Liver (tissue), 9 donors: ENCODE measurements around the gene LZIC. TPM values are rescaled to one million over a fixed set of nuclear protein-coding genes. Genes with fewer than 3 reads are reported as not detected.

Experiments used
- DNase-seq: peaks from one replicate; pipeline ENCODE4 v3.0.0-alpha.2; 2017; ENCODE audit warnings: low spot score
- H3K27ac ChIP-seq, 2 donors: one replicate each; pipeline ENCODE4 v1.7.0; 2013; ENCODE audit warnings: inconsistent platforms in 2 of 2, low read length in 2 of 2, control low read depth in 1 of 2, low read depth in 1 of 2, mild to moderate bottlenecking in 1 of 2
- H3K27me3 ChIP-seq, 4 donors: one replicate each; pipeline versions ENCODE4 v1.6.1 to v1.7.0; 2013; ENCODE audit warnings: low read length in 3 of 4, inconsistent platforms in 1 of 4, mild to moderate bottlenecking in 1 of 4, moderate library complexity in 1 of 4; ENCODE audit not compliant: control insufficient read depth in 4 of 4, insufficient read depth in 4 of 4
- H3K36me3 ChIP-seq, 4 donors: one replicate each; pipeline versions ENCODE4 v1.6.1 to v1.7.0; 2013; ENCODE audit warnings: low read length in 3 of 4, mild to moderate bottlenecking in 3 of 4, low read depth in 1 of 4, moderate library complexity in 1 of 4; ENCODE audit not compliant: control insufficient read depth in 4 of 4, insufficient read depth in 3 of 4
- H3K4me1 ChIP-seq, 4 donors: one replicate each; pipeline versions ENCODE4 v1.6.1 to v1.7.0; 2013; ENCODE audit warnings: low read length in 3 of 4, mild to moderate bottlenecking in 3 of 4, moderate library complexity in 1 of 4; ENCODE audit not compliant: control insufficient read depth in 4 of 4, insufficient read depth in 4 of 4
- H3K4me3 ChIP-seq, 3 donors: one replicate each; pipeline versions ENCODE4 v1.6.1 to v1.7.0; 2013; ENCODE audit warnings: low read length in 3 of 3, control low read depth in 1 of 3, low read depth in 1 of 3, mild to moderate bottlenecking in 1 of 3
- H3K9ac ChIP-seq, 2 donors: one replicate each; pipeline ENCODE4 v1.7.0; 2013; ENCODE audit warnings: low read length in 2 of 2, mild to moderate bottlenecking in 2 of 2, moderate library complexity in 2 of 2, control low read depth in 1 of 2, low read depth in 1 of 2
- H3K9me3 ChIP-seq, 4 donors: one replicate each; pipeline versions ENCODE4 v1.6.1 to v1.7.0; 2013; ENCODE audit warnings: low read length in 3 of 4; ENCODE audit not compliant: control insufficient read depth in 4 of 4
- EGR1 ChIP-seq, 2 donors: IDR thresholded peaks; 2 replicates each; pipeline ENCODE4 v1.6.1; 2016 to 2018; ENCODE audit warnings: antibody characterized with exemption in 2 of 2, low read depth in 2 of 2
- FOXA1 ChIP-seq: IDR thresholded peaks from 2 replicates; pipeline ENCODE4 v1.6.1; 2016; ENCODE audit warnings: antibody characterized with exemption
- GABPA ChIP-seq, 2 donors: IDR thresholded peaks in 1 of 2; conservative IDR thresholded peaks in 1 of 2; 2 replicates each; pipeline ENCODE4 v1.6.1; 2016; ENCODE audit warnings: antibody characterized with exemption in 2 of 2, mild to moderate bottlenecking in 1 of 2, moderate library complexity in 1 of 2
- HNF4G ChIP-seq: IDR thresholded peaks from 2 replicates; pipeline ENCODE4 v1.6.1; 2016; ENCODE audit warnings: antibody characterized with exemption
- JUND ChIP-seq, 2 donors: IDR thresholded peaks; 2 replicates each; pipeline ENCODE4 v1.6.1; 2016; ENCODE audit warnings: antibody characterized with exemption in 2 of 2
- RAD21 ChIP-seq, 2 donors: IDR thresholded peaks; 2 replicates each; pipeline ENCODE4 v1.6.1; 2016; ENCODE audit warnings: antibody characterized with exemption in 2 of 2, mild to moderate bottlenecking in 2 of 2
- RXRA ChIP-seq, 2 donors: IDR thresholded peaks; 2 replicates each; pipeline ENCODE4 v1.6.1; 2017 to 2018; ENCODE audit warnings: antibody characterized with exemption in 2 of 2, mild to moderate bottlenecking in 1 of 2
- TAF1 ChIP-seq: conservative IDR thresholded peaks from 2 replicates; pipeline ENCODE4 v1.6.1; 2016; ENCODE audit warnings: antibody characterized with exemption, mild to moderate bottlenecking
- YY1 ChIP-seq: IDR thresholded peaks from 2 replicates; pipeline ENCODE4 v1.6.1; 2016; ENCODE audit warnings: antibody characterized with exemption, mild to moderate bottlenecking
- WGBS: extraction: QIAGEN DNeasy Blood & Tissue Kit; methylation state at CpG from one replicate; pipeline ENCODE4 v1.1.7; 2013; 5-methylcytosine and 5-hydroxymethylcytosine counted together
- polyA plus RNA-seq, 2 donors: library from polyadenylated mRNA; stranded (reverse) in 1 of 2; unstranded in 1 of 2; fragments of 200-250 nt in 1 of 2; fragments of >200 nt in 1 of 2; fragmentation: Nextera tagmentation in 1 of 2; extraction: Ambion mirVana in 1 of 2; gene quantifications; one replicate each; pipeline versions ENCODE4 v1.2.1 to v1.2.3, GENCODE V29; 2013 to 2015
- total RNA-seq, 2 donors: library from RNA; depleted of rRNA; stranded (reverse); fragments of >200 nt; gene quantifications; one replicate each; pipeline ENCODE4 v1.2.3, GENCODE V29; 2014
- TF ChIP-seq, protein P1 (sequence below): IDR thresholded peaks from 2 replicates; pipeline ENCODE4 v1.6.1; 2016; ENCODE audit warnings: antibody characterized with exemption
- TF ChIP-seq, protein P2 (sequence below): IDR thresholded peaks from 2 replicates; pipeline ENCODE4 v1.6.1; 2016; ENCODE audit warnings: antibody characterized with exemption, mild to moderate bottlenecking
- TF ChIP-seq, protein P3 (sequence below): fragments of 150-350 bp; IDR thresholded peaks from 2 replicates; pipeline ENCODE4 v1.5.1; 2017; ENCODE audit warnings: improper control_type of control experiment, low read depth, low read length; ENCODE audit not compliant: missing input control
- TF ChIP-seq, protein P4 (sequence below): IDR thresholded peaks from 2 replicates; pipeline ENCODE4 v1.6.1; 2016; ENCODE audit warnings: antibody characterized with exemption
- TF ChIP-seq, protein P5 (sequence below): IDR thresholded peaks from 2 replicates; pipeline ENCODE4 v1.6.1; 2016; ENCODE audit warnings: antibody characterized with exemption
- donor health status: healthy.
- donor health status: healthy.
- donor health status: healthy.
- donor health status: healthy.
- donor health status: healthy.

LZIC gene
- total and polyA plus RNA-seq, 4 donors = 10.8 to 22.6 (median 13.8) TPM

DNA sequence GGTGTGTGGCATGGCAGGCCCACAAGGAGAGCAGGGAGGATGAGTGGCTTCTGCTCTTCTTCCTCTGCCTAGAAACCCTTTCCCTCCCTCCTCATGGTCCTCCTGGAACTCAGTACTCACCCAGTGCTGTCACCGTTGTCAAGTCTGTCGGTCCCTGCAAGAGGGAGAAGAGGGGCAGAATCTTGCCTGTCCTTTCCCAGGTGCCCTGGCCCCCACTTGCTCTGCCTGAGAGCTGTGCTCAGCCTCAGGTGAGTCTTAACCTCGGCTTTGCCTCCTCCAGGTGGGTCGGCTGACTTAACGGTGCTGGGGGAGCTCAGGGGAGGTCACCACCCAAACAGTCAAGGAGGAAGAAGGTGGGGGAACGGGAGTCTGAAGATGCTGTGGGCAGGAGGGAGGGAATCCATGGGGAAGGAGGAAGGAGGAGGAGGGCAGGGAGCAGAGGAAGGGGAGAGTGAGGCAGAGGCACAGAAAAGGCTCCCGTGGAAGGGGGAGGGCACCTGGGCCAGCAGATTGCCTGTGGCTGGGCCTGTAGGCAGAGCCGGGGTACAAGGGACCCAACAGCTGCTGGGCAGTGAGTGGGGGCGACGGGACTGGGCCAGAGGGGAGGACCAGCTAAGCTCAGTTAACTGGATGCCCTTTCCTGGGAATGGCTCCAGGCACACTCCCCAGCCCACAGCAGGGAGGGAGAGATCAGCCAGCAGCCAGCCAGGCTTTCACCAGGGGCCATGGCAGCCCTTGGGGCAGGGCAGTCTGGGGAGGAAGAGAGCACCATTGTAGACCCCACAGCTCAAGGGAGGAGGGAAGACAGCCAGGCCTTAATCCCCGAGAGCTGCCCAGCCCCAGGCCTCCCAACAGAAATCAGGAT lies 59.4 kb downstream of the LZIC start (continued):
- TF ChIP-seq, protein P1, sequence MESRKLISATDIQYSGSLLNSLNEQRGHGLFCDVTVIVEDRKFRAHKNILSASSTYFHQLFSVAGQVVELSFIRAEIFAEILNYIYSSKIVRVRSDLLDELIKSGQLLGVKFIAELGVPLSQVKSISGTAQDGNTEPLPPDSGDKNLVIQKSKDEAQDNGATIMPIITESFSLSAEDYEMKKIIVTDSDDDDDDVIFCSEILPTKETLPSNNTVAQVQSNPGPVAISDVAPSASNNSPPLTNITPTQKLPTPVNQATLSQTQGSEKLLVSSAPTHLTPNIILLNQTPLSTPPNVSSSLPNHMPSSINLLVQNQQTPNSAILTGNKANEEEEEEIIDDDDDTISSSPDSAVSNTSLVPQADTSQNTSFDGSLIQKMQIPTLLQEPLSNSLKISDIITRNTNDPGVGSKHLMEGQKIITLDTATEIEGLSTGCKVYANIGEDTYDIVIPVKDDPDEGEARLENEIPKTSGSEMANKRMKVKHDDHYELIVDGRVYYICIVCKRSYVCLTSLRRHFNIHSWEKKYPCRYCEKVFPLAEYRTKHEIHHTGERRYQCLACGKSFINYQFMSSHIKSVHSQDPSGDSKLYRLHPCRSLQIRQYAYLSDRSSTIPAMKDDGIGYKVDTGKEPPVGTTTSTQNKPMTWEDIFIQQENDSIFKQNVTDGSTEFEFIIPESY = no peak
- TF ChIP-seq RAD21 (IDR thresholded peaks at IDR 0.05) = no peak
- TF ChIP-seq, protein P2, sequence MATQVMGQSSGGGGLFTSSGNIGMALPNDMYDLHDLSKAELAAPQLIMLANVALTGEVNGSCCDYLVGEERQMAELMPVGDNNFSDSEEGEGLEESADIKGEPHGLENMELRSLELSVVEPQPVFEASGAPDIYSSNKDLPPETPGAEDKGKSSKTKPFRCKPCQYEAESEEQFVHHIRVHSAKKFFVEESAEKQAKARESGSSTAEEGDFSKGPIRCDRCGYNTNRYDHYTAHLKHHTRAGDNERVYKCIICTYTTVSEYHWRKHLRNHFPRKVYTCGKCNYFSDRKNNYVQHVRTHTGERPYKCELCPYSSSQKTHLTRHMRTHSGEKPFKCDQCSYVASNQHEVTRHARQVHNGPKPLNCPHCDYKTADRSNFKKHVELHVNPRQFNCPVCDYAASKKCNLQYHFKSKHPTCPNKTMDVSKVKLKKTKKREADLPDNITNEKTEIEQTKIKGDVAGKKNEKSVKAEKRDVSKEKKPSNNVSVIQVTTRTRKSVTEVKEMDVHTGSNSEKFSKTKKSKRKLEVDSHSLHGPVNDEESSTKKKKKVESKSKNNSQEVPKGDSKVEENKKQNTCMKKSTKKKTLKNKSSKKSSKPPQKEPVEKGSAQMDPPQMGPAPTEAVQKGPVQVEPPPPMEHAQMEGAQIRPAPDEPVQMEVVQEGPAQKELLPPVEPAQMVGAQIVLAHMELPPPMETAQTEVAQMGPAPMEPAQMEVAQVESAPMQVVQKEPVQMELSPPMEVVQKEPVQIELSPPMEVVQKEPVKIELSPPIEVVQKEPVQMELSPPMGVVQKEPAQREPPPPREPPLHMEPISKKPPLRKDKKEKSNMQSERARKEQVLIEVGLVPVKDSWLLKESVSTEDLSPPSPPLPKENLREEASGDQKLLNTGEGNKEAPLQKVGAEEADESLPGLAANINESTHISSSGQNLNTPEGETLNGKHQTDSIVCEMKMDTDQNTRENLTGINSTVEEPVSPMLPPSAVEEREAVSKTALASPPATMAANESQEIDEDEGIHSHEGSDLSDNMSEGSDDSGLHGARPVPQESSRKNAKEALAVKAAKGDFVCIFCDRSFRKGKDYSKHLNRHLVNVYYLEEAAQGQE = no peak

DNA sequence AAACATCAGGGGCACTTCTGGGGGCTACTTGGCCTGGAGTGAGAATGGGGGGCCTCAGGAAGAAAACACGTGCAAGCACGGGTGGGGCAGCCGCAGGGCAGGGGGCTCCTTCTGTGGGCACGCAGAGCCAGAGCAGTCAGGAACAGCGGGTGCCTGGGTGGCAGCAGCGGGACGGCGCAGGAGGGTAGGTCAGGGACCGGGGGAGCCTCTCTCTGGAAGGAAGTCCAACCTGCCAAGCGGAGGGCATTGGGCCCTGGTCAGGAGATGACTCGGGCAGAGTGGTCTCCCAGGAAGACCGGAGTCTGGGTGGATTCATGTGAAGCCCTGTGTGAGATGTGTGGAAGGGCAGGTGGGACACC lies 60.3 kb downstream of the LZIC start:
- Histone ChIP-seq H3K9ac (no peak overlapping the region), H3K4me1 (no peaks in the 10 kb centered on the region), H3K36me3 (peaks cover 0 to 3% (median 0%) of the 10 kb centered on the region in 4 donors), H3K27ac (no peak overlapping the region), H3K4me3 (no peak overlapping the region), H3K27me3 (no peaks in the 10 kb centered on the region), H3K9me3 (no peaks in the 10 kb centered on the region)
- TF ChIP-seq YY1 = no peak
- no peak for TF ChIP-seq EGR1 (IDR thresholded peaks at IDR 0.05; ENCODE audit: low read depth in 2 of 2)
- TF ChIP-seq, protein P3, sequence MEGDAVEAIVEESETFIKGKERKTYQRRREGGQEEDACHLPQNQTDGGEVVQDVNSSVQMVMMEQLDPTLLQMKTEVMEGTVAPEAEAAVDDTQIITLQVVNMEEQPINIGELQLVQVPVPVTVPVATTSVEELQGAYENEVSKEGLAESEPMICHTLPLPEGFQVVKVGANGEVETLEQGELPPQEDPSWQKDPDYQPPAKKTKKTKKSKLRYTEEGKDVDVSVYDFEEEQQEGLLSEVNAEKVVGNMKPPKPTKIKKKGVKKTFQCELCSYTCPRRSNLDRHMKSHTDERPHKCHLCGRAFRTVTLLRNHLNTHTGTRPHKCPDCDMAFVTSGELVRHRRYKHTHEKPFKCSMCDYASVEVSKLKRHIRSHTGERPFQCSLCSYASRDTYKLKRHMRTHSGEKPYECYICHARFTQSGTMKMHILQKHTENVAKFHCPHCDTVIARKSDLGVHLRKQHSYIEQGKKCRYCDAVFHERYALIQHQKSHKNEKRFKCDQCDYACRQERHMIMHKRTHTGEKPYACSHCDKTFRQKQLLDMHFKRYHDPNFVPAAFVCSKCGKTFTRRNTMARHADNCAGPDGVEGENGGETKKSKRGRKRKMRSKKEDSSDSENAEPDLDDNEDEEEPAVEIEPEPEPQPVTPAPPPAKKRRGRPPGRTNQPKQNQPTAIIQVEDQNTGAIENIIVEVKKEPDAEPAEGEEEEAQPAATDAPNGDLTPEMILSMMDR = no peak
- WGBS = 97% methylated on average over 12 of the region's 12 CpGs
- no peak for DNase-seq

DNA sequence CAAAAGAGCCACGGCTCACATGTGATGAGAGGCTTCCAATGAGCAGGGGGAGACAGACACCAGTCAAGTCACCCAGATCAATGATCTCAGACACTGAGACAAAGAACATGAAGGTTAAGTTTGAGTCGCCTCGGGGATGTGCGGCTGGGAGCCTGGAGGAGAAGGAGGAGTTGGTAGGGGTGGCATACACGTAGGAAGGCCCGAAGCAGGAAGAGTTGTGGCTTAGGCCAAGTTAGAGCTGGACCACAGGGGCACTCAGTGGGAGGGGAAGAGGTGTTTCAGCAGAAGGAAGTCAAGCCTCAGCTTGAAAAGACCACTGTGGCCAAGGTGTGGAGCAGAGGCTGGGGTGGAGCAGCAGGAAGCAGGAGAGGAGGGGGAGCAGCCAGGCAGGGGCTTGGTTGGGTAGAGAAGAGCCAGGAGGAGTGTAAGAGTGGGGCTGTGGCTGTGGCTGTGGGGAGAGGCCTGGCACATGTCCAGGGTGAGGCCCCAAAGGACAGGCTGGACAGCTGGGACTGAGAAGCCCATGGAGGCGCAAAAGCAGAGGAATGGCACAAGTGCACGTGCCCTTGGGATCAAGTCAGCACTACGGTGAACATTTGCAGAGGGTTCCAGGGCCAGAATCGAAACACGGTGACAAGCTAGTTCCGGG lies 60.8 kb downstream of the LZIC start:
- 90% methylated on average over 12 of the region's 12 CpGs for WGBS
- TF ChIP-seq, protein P3 = no peak
- TF ChIP-seq RAD21 (IDR thresholded peaks at IDR 0.05) (no peak), FOXA1 (no peak), YY1 (no peak), TAF1 (no peak), JUND (IDR thresholded peaks at IDR 0.05) (no peak), EGR1 (IDR thresholded peaks at IDR 0.05; ENCODE audit: low read depth in 2 of 2) (no peak), GABPA (IDR thresholded peaks at IDR 0.05 in 1 of 2, conservative IDR thresholded peaks at IDR 0.05 in 1 of 2) (no peak), HNF4G (no peak), RXRA (IDR thresholded peaks at IDR 0.05) (no peak)
- TF ChIP-seq, protein P4, sequence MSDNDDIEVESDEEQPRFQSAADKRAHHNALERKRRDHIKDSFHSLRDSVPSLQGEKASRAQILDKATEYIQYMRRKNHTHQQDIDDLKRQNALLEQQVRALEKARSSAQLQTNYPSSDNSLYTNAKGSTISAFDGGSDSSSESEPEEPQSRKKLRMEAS = no peak
- TF ChIP-seq, protein P5, sequence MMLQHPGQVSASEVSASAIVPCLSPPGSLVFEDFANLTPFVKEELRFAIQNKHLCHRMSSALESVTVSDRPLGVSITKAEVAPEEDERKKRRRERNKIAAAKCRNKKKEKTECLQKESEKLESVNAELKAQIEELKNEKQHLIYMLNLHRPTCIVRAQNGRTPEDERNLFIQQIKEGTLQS = no peak
- Histone ChIP-seq H3K4me3 (no peak overlapping the region), H3K9me3 (no peaks in the 10 kb centered on the region), H3K4me1 (no peaks in the 10 kb centered on the region), H3K36me3 (peaks cover 0 to 3% (median 0%) of the 10 kb centered on the region in 4 donors), H3K27ac (no peak overlapping the region), H3K9ac (no peak overlapping the region), H3K27me3 (no peaks in the 10 kb centered on the region)
- DNase-seq = no peak
